Fibroblast of mammary gland (primary cell): ENCODE data around the gene FANCI.

Experiments used
- DNase-seq: peaks from one replicate; pipeline ENCODE4 v3.0.0-alpha.2; 2010; ENCODE audit warnings: low read depth
- H3K4me3 ChIP-seq: 2 replicates; pipeline ENCODE4 v1.5.1; 2011; ENCODE audit warnings: low read depth, mild to moderate bottlenecking, low read length, moderate library complexity; ENCODE audit not compliant: control insufficient read depth
- TF ChIP-seq, protein P1 (sequence below): conservative IDR thresholded peaks from 2 replicates; pipeline ENCODE4 v1.5.1; 2011; ENCODE audit warnings: low read depth, low read length, inconsistent platforms; ENCODE audit not compliant: control insufficient read depth, insufficient read depth

Gene FANCI

DNA sequence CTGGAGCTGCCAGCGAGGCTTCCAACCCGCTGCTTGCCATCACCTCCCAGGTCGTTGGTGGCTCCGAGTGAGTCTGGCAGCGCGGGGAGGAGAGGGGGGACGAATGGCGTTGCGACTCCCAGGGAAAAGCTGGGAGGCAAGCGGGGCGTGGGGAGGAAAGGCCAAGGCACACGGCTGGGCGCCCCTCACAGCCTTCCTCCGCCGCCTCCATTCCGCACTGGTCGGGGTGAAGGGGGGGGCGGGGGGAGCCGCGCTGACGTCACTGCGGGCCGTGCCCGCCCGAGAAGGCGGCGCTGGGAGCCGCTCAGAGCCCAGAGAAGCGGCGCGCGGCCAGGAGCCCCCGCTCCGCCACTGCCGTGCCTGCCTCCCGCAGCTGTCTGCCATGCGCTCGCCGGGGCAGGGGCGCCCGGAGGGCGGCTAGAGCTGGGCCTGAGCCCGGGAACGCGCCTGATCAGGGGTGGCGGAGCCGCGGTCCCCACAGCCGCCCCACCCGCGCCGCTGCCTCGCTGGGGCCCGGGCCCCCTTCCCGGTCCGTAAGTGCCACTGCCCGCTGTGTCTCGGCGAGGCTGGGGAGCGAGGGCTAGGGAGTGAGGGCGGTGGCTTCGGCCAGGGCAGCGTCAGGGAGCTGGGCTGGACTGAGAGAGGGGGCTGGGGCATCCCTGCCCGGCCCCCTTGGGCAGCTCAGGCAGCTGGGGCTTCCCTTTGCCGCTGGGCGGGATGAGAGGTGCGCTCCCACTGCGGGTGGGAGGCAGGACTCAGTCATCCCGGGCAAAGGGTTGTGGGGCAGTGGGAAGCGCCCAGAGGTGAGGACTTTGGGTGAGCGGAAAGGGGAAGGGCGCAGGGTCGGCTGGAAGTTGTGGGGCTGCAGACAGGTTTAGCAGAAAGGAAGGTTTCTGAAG lies 118.7 kb downstream of the FANCI start:
- no peak overlapping the region for H3K4me3 ChIP-seq
- DNase-seq, result no peak
- TF ChIP-seq, protein P1, sequence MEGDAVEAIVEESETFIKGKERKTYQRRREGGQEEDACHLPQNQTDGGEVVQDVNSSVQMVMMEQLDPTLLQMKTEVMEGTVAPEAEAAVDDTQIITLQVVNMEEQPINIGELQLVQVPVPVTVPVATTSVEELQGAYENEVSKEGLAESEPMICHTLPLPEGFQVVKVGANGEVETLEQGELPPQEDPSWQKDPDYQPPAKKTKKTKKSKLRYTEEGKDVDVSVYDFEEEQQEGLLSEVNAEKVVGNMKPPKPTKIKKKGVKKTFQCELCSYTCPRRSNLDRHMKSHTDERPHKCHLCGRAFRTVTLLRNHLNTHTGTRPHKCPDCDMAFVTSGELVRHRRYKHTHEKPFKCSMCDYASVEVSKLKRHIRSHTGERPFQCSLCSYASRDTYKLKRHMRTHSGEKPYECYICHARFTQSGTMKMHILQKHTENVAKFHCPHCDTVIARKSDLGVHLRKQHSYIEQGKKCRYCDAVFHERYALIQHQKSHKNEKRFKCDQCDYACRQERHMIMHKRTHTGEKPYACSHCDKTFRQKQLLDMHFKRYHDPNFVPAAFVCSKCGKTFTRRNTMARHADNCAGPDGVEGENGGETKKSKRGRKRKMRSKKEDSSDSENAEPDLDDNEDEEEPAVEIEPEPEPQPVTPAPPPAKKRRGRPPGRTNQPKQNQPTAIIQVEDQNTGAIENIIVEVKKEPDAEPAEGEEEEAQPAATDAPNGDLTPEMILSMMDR, result no peak

DNA sequence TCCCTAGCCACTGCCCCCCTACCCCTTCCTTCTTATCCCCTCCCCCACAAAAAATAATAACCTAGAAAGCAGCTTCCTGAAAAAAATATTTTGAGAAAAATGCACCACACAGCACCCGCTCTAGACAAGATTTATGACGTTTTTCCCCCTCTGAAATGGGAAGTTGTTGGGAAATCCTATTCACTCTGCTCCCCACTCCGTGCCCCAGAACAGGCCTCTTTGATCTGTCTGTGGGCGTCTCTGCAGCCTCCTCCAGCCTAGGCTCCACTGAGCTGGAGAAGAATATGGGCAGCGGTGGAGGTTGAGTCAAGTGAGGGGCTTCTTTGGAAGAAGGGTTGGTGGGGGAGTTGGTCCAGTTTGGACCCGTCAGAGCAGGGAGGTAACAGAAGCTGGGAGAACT lies 119.4 kb downstream of the FANCI start:
- no peak overlapping the region for H3K4me3 ChIP-seq
- no peak for DNase-seq
- TF ChIP-seq, protein P1, result no peak

DNA sequence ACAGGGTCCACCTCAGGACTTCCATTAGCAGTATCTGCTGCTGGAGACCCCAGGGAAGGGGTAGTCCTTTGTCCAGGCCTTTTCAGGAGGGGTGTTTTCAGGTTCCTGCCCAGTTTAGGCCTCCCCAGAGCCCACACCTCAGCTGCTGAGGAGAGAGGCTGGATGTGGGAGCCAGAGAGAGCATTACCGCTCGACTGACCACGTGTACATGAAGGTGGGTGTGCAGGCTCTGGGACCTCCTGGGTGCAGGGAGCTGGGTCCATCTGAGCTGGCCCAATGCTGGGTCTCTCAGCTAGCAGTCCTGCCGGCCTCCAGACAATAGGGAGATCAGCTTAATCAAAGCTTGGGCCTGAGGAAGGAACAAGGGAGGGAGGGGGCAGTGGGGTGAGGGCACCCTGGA lies 120.0 kb downstream of the FANCI start:
- no peak overlapping the region for H3K4me3 ChIP-seq
- no peak for DNase-seq
- TF ChIP-seq, protein P1, result no peak

DNA sequence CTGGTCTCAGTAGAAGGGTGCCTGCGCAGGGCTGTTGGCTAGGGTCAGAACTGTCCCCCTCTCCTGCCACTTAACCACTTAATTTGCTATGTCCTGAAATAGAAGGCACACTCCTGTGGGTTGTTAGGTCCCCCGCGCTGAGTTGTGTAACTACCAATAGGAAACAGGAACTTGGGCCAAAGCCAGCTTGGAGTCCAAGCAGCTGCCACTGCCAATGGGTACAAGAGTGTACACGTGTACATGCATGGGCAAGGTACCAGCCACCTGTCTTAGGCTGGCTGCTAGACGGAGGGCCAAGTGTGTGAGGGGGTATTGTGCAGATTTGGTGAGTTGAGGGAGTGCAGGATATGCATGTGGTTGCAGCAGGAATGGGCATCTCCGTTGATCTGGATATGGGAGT lies 120.6 kb downstream of the FANCI start:
- no peak for DNase-seq
- TF ChIP-seq, protein P1, result no peak
- no peak overlapping the region for H3K4me3 ChIP-seq

DNA sequence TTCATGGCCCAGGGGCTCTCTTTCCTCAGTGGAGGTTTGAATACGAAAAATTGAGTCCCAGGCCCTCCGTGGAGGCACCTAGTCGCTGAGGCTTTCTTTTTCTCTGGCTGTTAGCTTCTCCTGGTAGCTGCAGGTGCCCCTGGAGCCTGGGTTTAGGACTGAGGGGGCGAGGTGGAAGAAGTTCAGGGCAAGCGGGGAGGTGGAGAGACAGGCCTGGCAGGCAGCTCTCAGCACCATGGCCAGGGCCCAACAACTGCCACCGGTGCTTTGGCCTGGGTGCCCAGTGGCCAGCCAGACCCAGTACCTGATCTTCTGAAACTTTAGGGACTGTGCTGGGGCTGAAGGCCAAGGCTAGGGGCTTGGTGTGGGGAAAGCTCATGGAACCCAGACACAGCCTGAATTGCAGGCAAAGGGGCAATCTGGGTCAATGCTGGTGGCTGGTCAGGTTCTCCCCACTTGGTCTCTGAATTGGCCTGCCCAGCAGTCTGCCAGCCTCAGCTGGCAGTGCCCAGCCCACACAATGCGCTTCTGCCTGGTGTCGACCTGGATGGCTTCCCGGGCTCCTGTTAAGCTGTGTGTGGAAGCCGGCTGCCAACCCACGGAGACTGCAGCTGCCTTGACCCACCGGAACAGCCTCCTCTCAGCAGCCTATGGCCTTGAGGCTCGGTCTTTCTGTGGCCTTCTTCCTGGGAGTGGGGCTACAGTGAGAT lies 121.1 kb downstream of the FANCI start:
- H3K4me3 ChIP-seq, result no peak overlapping the region
- DNase-seq, result no peak
- TF ChIP-seq, protein P1, result no peak

DNA sequence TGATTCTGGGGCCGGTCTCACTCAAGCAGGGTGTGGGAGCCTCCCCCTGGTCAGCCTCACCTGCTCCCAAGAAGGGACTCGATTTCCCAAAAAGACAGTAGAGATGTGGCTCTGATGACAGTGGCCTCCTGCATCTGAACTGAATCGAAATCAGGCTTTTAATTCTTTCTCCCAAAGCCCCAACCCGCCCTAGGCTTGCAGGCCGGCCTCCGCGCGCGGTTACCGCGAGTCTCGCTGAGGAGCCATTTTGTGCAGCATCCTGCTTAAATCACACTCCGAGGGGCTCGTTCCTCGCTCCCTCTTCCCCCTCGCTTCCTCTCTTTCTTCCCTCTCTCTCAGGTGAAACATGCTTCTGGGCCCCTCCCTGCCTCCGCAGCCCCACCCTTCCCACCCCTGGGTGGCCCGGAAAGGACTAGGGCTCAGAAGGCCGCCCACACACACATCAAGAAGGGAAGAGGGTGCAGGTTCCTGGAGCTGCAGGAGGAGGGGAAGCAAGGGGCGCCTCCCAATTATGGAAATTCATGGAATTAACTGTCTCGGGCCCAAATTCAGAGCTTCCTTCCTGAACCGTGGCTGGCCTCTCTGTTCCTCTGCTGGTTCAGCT lies 121.8 kb downstream of the FANCI start:
- TF ChIP-seq, protein P1, result no peak
- no peak overlapping the region for H3K4me3 ChIP-seq
- no peak for DNase-seq
